ENCODE measurements around the gene SLC16A2. TPM values are rescaled to one million over a fixed set of nuclear protein-coding genes. Genes with fewer than 3 reads are reported as not detected.

The SLC16A2 gene
- total RNA-seq, 2 experiments from 2014 or later = 0.16 to 0.22 TPM

DNA sequence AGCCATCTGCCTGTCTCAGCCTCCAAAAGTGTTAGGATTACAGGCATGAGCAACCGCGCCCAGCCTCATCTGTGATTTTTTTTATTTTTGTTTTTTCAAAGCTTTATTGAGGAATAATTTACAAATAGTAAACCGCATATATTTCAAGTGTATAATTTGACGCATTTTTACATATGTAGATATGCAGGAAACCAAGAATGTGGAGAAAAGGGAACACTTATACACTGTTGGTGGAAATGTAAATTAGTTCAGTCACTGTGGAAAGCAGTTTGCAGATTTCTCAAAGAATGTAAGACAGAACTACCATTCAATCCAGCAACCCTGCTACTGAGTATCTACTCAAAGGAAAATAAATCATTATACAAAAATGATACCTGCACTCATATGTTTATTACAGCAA is 85.9 kb downstream of the SLC16A2 start:
- no peaks in the 10 kb centered on the region for H3K4me1 ChIP-seq (ENCODE audit: insufficient read depth, low read length)
- ChIA-PET POLR2A (no interaction called here), CTCF (no interaction called here)
- Mint-ChIP-seq H3K9me3 (no peaks in the 10 kb centered on the region), H3K27ac (no peak overlapping the region), H3K4me3 (no peak overlapping the region), H3K4me1 (ENCODE audit: low read depth) (no peaks in the 10 kb centered on the region), H3K27me3 (no peaks in the 10 kb centered on the region), H3K36me3 (ENCODE audit: low read depth) (no peaks in the 10 kb centered on the region)
- TF ChIP-seq, protein P1, sequence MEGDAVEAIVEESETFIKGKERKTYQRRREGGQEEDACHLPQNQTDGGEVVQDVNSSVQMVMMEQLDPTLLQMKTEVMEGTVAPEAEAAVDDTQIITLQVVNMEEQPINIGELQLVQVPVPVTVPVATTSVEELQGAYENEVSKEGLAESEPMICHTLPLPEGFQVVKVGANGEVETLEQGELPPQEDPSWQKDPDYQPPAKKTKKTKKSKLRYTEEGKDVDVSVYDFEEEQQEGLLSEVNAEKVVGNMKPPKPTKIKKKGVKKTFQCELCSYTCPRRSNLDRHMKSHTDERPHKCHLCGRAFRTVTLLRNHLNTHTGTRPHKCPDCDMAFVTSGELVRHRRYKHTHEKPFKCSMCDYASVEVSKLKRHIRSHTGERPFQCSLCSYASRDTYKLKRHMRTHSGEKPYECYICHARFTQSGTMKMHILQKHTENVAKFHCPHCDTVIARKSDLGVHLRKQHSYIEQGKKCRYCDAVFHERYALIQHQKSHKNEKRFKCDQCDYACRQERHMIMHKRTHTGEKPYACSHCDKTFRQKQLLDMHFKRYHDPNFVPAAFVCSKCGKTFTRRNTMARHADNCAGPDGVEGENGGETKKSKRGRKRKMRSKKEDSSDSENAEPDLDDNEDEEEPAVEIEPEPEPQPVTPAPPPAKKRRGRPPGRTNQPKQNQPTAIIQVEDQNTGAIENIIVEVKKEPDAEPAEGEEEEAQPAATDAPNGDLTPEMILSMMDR (IDR thresholded peaks at IDR 0.05) = no peak
- H3K36me3 ChIP-seq (ENCODE audit: insufficient read depth, low read length) = no peaks in the 10 kb centered on the region
- ATAC-seq (ENCODE audit: poor library complexity) (no peak), DNase-seq (no peak)
- no peak overlapping the region for H3K27ac ChIP-seq (ENCODE audit: low read depth in 1 of 2, low read length in 2 of 2)
- H3K4me3 ChIP-seq (ENCODE audit: low read length) = no peak overlapping the region
- intact Hi-C loops (cut with DNase I, micrococcal nuclease) = no loop called here
- H3K9me3 ChIP-seq (ENCODE audit: control insufficient read depth in 1 of 2, insufficient read depth in 1 of 2, low read length in 2 of 2) = no peaks in the 10 kb centered on the region
- no peaks in the 10 kb centered on the region for H3K27me3 ChIP-seq (ENCODE audit: control insufficient read depth in 1 of 2, insufficient read depth in 2 of 2, low read length in 2 of 2)

DNA sequence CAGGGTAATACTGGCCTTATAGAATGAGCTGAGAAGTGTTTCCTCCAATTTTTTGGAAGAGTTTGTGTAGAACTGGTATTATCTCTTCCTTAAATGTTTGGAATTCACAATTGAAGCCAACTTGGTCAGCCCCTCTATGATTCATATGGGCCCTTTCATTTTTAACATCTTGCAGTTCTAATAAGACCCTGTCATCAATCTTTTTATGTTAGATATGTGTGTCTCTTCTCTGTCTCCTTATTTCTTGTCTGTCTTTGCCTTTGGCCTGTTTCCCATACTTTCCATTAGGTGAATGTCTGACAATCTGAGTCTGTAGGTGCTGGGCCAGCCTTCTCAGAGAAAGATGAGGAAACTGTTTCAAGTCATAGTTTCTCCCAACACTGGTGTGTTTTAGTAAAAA is 88.7 kb downstream of the SLC16A2 start:
- intact Hi-C loops (cut with DNase I, micrococcal nuclease) = no loop called here

DNA sequence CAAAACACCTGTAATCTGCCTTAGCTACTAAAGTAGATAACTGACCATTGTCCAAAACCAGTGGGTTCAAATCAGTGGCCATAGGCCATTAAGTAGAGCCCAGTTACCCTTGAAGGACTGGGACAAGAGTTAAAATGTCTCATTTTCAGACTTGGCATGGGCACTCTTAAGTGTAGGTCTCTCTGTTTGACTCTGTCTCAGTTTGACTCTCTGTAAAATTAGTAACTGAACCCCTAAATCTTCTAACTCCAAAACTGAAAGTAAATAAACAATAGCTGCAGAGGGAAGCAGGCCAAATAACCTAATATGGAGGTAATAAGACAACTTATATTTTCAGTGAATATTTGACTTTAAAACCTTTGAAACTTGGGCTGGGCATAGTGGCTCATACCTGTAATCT is 89.1 kb downstream of the SLC16A2 start:
- Mint-ChIP-seq H3K36me3 (ENCODE audit: low read depth) (no peaks in the 10 kb centered on the region), H3K9me3 (no peaks in the 10 kb centered on the region)

More for the DNA sequence above, 88.7 kb downstream of the SLC16A2 start:
- Histone ChIP-seq H3K27ac (ENCODE audit: low read depth in 1 of 2, low read length in 2 of 2) (no peak overlapping the region), H3K4me1 (ENCODE audit: insufficient read depth, low read length) (no peaks in the 10 kb centered on the region), H3K36me3 (ENCODE audit: insufficient read depth, low read length) (no peaks in the 10 kb centered on the region), H3K9me3 (ENCODE audit: control insufficient read depth in 1 of 2, insufficient read depth in 1 of 2, low read length in 2 of 2) (no peaks in the 10 kb centered on the region), H3K27me3 (ENCODE audit: control insufficient read depth in 1 of 2, insufficient read depth in 2 of 2, low read length in 2 of 2) (no peaks in the 10 kb centered on the region), H3K4me3 (ENCODE audit: low read length) (no peak overlapping the region)
- no peak for ATAC-seq (ENCODE audit: poor library complexity)
- H3K36me3 Mint-ChIP-seq (ENCODE audit: low read depth) = no peaks in the 10 kb centered on the region
- POLR2A ChIA-PET = interaction anchor here (0.8 kb wide), 1 partner anchor 128 kb away, joined by 3 read pairs; no protein-coding TSS in a partner anchor
- no peak overlapping the region for H3K27ac Mint-ChIP-seq
- no peak for DNase-seq
- no peaks in the 10 kb centered on the region for H3K4me1 Mint-ChIP-seq (ENCODE audit: low read depth)
- no peaks in the 10 kb centered on the region for H3K27me3 Mint-ChIP-seq
- CTCF ChIA-PET = no interaction called here
- TF ChIP-seq, protein P1 (IDR thresholded peaks at IDR 0.05) = no peak
- H3K4me3 Mint-ChIP-seq = no peak overlapping the region
- H3K9me3 Mint-ChIP-seq = no peaks in the 10 kb centered on the region

More for the DNA sequence above, 89.1 kb downstream of the SLC16A2 start:
- Histone ChIP-seq H3K4me3 (ENCODE audit: low read length) (no peak overlapping the region), H3K27me3 (ENCODE audit: control insufficient read depth in 1 of 2, insufficient read depth in 2 of 2, low read length in 2 of 2) (no peaks in the 10 kb centered on the region), H3K36me3 (ENCODE audit: insufficient read depth, low read length) (no peaks in the 10 kb centered on the region), H3K9me3 (ENCODE audit: control insufficient read depth in 1 of 2, insufficient read depth in 1 of 2, low read length in 2 of 2) (no peaks in the 10 kb centered on the region), H3K4me1 (ENCODE audit: insufficient read depth, low read length) (no peaks in the 10 kb centered on the region), H3K27ac (ENCODE audit: low read depth in 1 of 2, low read length in 2 of 2) (no peak overlapping the region)
- intact Hi-C loops (cut with DNase I, micrococcal nuclease) = no loop called here
- ATAC-seq (ENCODE audit: poor library complexity) (no peak), DNase-seq (no peak)
- TF ChIP-seq, protein P1 (IDR thresholded peaks at IDR 0.05) = no peak
- no peak overlapping the region for H3K27ac Mint-ChIP-seq
- no peaks in the 10 kb centered on the region for H3K27me3 Mint-ChIP-seq
- no peaks in the 10 kb centered on the region for H3K4me1 Mint-ChIP-seq (ENCODE audit: low read depth)
- H3K4me3 Mint-ChIP-seq = no peak overlapping the region
- POLR2A ChIA-PET = interaction anchor here (0.8 kb wide), 1 partner anchor 128 kb away, joined by 3 read pairs; no protein-coding TSS in a partner anchor
- CTCF ChIA-PET = no interaction called here

All from CD4-positive, alpha-beta T cell (primary cell).